H7 (cell line): ENCODE data around the gene TNC. TPM values are rescaled to one million over a fixed set of nuclear protein-coding genes. Genes with fewer than 3 reads are reported as not detected.
"Not testable (repeated sequence)": the region's sequence is repeated elsewhere in the genome, so short reads cannot be mapped to it uniquely, and the experiment has no call there.

Experiments
- DNase-seq: peaks from one replicate; pipeline ENCODE4 v3.0.0; 2012
- H3K27me3 ChIP-seq: 2 replicates; pipeline ENCODE4 v1.6.0; 2011; ENCODE audit warnings: mild to moderate bottlenecking, low read length; ENCODE audit not compliant: control insufficient read depth, insufficient read depth
- H3K36me3 ChIP-seq: replicated peaks from 2 replicates; pipeline ENCODE4 v1.5.1; 2011; ENCODE audit warnings: low read length; ENCODE audit not compliant: control insufficient read depth, insufficient read depth
- H3K4me3 ChIP-seq: 2 replicates; pipeline ENCODE4 v1.5.1; 2011; ENCODE audit warnings: low read depth, mild to moderate bottlenecking, control low read depth, low read length, moderate library complexity; ENCODE audit not compliant: insufficient read depth
- total RNA-seq: library from RNA; depleted of rRNA; stranded (reverse); fragments of >200 nt; shearing (Covaris generic); gene quantifications from 2 replicates; pipeline ENCODE4 v1.2.3, GENCODE V29; 2014

Gene TNC
- total RNA-seq, 1 experiment from 2014 or later: 81.9 TPM

GRCh38 chr9:115143689-115144088 lies 25.7 kb upstream of the TNC start:
- DNase-seq: no peak
- no peaks in the 10 kb centered on the region for H3K27me3 ChIP-seq
- H3K4me3 ChIP-seq: no peak overlapping the region
- H3K36me3 ChIP-seq: no peaks in the 10 kb centered on the region

- no peaks in the 10 kb centered on the region for H3K27me3 ChIP-seq
- no peak overlapping the region for H3K4me3 ChIP-seq
- DNase-seq: no peak
- no peaks in the 10 kb centered on the region for H3K36me3 ChIP-seq
Observed at GRCh38 chr9:115142517-115143270, 24.7 kb upstream of the TNC start.

GRCh38 chr9:115142090-115142489 lies 24.1 kb upstream of the TNC start:
- DNase-seq: no peak
- Histone ChIP-seq H3K27me3 (no peaks in the 10 kb centered on the region), H3K4me3 (no peak overlapping the region), H3K36me3 (no peaks in the 10 kb centered on the region)

- DNase-seq: no peak
- H3K36me3 ChIP-seq: no peaks in the 10 kb centered on the region
- H3K4me3 ChIP-seq: no peak overlapping the region
- H3K27me3 ChIP-seq: no peaks in the 10 kb centered on the region
Observed at GRCh38 chr9:115141612-115142011, 23.7 kb upstream of the TNC start.

- no peak overlapping the region for H3K4me3 ChIP-seq
- H3K36me3 ChIP-seq: no peaks in the 10 kb centered on the region
- DNase-seq: no peak
Observed at GRCh38 chr9:115138151-115138550, 20.2 kb upstream of the TNC start.

GRCh38 chr9:115137526-115137925 lies 19.6 kb upstream of the TNC start:
- no peaks in the 10 kb centered on the region for H3K27me3 ChIP-seq
- DNase-seq: no peak
- H3K36me3 ChIP-seq: no peaks in the 10 kb centered on the region
- H3K4me3 ChIP-seq: no peak overlapping the region

More at GRCh38 chr9:115138151-115138550, 20.2 kb upstream of the TNC start:
- no peaks in the 10 kb centered on the region for H3K27me3 ChIP-seq

GRCh38 chr9:115135821-115136778 lies 18.1 kb upstream of the TNC start:
- H3K27me3 ChIP-seq: no peaks in the 10 kb centered on the region
- H3K36me3 ChIP-seq: no peaks in the 10 kb centered on the region
- no peak for DNase-seq
- no peak overlapping the region for H3K4me3 ChIP-seq

GRCh38 chr9:115134941-115135340 lies 17.0 kb upstream of the TNC start:
- DNase-seq: no peak
- Histone ChIP-seq H3K4me3 (no peak overlapping the region), H3K27me3 (no peaks in the 10 kb centered on the region), H3K36me3 (no peaks in the 10 kb centered on the region)

GRCh38 chr9:115133649-115134048 lies 15.7 kb upstream of the TNC start:
- no peak for DNase-seq
- no peak overlapping the region for H3K4me3 ChIP-seq
- no peaks in the 10 kb centered on the region for H3K36me3 ChIP-seq
- no peaks in the 10 kb centered on the region for H3K27me3 ChIP-seq

- DNase-seq: no peak
- Histone ChIP-seq H3K27me3 (no peaks in the 10 kb centered on the region), H3K36me3 (no peaks in the 10 kb centered on the region), H3K4me3 (no peak overlapping the region)
Observed at GRCh38 chr9:115132648-115133047, 14.7 kb upstream of the TNC start.

- Histone ChIP-seq H3K4me3 (no peak overlapping the region), H3K27me3 (no peaks in the 10 kb centered on the region)
- DNase-seq: no peak
Observed at GRCh38 chr9:115130176-115130575, 12.2 kb upstream of the TNC start.

GRCh38 chr9:115128726-115129125 lies 10.8 kb upstream of the TNC start:
- H3K4me3 ChIP-seq, DNase-seq, H3K36me3 ChIP-seq, H3K27me3 ChIP-seq: not testable (repeated sequence)

More at GRCh38 chr9:115130176-115130575, 12.2 kb upstream of the TNC start:
- H3K36me3 ChIP-seq: no peaks in the 10 kb centered on the region

- Histone ChIP-seq H3K27me3 (no peaks in the 10 kb centered on the region; the same call in 1 of the 2 replicates), H3K4me3 (no peak overlapping the region), H3K36me3 (no peaks in the 10 kb centered on the region)
- no peak for DNase-seq
Observed at GRCh38 chr9:115127191-115127817, 9.3 kb upstream of the TNC start.

- no peaks in the 10 kb centered on the region; the same call in 1 of the 2 replicates for H3K27me3 ChIP-seq
- H3K4me3 ChIP-seq: no peak overlapping the region
- no peak for DNase-seq
- no peaks in the 10 kb centered on the region for H3K36me3 ChIP-seq
Observed at GRCh38 chr9:115126404-115126803, 8.4 kb upstream of the TNC start.
